Uterus (tissue), 4 donors: Measurements from ENCODE around the gene PPP2R5B. TPM values are rescaled to one million over a fixed set of nuclear protein-coding genes. Genes with fewer than 3 reads are reported as not detected.

Experiments used
- DNase-seq, 2 donors: peaks; one replicate each; pipeline ENCODE4 v3.0.0-alpha.2; 2019 to 2020
- H3K27ac ChIP-seq, 2 donors: fragments of 200-600 bp; sonication (generic); 1 replicate in 1 of 2; 2 replicates in 1 of 2; pipeline ENCODE4 v1.5.1; 2016 to 2018
- H3K27me3 ChIP-seq, 2 donors: fragments of 200-600 bp; sonication (generic); one replicate each; pipeline ENCODE4 v1.5.1; 2018 to 2019; ENCODE audit warnings: control low read depth in 1 of 2
- H3K36me3 ChIP-seq, 2 donors: fragments of 200-600 bp; sonication (generic); one replicate each; pipeline ENCODE4 v1.5.1; 2019; ENCODE audit warnings: control low read depth in 1 of 2
- H3K4me1 ChIP-seq, 2 donors: fragments of 200-600 bp; sonication (generic); one replicate each; pipeline ENCODE4 v1.5.1; 2018 to 2019; ENCODE audit warnings: control low read depth in 1 of 2
- H3K4me3 ChIP-seq, 2 donors: fragments of 200-600 bp; sonication (generic); 1 replicate in 1 of 2; 2 replicates in 1 of 2; pipeline ENCODE4 v1.5.1; 2018 to 2019; ENCODE audit warnings: mild to moderate bottlenecking in 1 of 2
- H3K9me3 ChIP-seq, 2 donors: fragments of 200-600 bp; sonication (generic); one replicate each; pipeline ENCODE4 v1.5.1; 2019; ENCODE audit warnings: control low read depth in 1 of 2
- POLR2A ChIP-seq, 2 donors: fragments of 450-650 bp; IDR thresholded peaks; one replicate each; pipeline ENCODE4 v1.6.1; 2016; ENCODE audit warnings: antibody characterized with exemption in 2 of 2, mild to moderate bottlenecking in 1 of 2, moderate library complexity in 1 of 2
- intact Hi-C: fragments of 100-400 bp; cut with DNase I; formaldehyde crosslinking; loops from one replicate; pipeline ENCODE4 v1.15.1; 2023; ENCODE audit warnings: low total_unique reads
- total RNA-seq, 4 donors: library from RNA; depleted of rRNA in 3 of 4; stranded (reverse); fragments of >200 nt in 3 of 4; gene quantifications; one replicate each; pipeline versions ENCODE4 v1.1.0 to v1.2.4, GENCODE V29; 2014 to 2023
- TF ChIP-seq, protein P1 (sequence below), 4 experiments: fragments of 200-600 bp in 2 of 4; fragments of 450-650 bp in 2 of 4; sonication (generic) in 2 of 4; IDR thresholded peaks; one replicate each; pipeline ENCODE4 v1.5.1; 2016 to 2019; ENCODE audit warnings: antibody characterized with exemption in 4 of 4, mild to moderate bottlenecking in 2 of 4, moderate library complexity in 1 of 4
- donor health status: DM: yes; HTN: yes; CAD: no.

Gene PPP2R5B
- total RNA-seq, 4 donors from 2014 or later = 6.7 to 23.4 (median 13.0) TPM

- Histone ChIP-seq H3K4me3 (no peak overlapping the region), H3K27me3 (no peaks in the 10 kb centered on the region), H3K9me3 (no peaks in the 10 kb centered on the region), H3K36me3 (no peaks in the 10 kb centered on the region), H3K4me1 (no peaks in the 10 kb centered on the region), H3K27ac (no peak overlapping the region)
- intact Hi-C loops = no loop called here
- DNase-seq = no peak
- TF ChIP-seq, protein P1, sequence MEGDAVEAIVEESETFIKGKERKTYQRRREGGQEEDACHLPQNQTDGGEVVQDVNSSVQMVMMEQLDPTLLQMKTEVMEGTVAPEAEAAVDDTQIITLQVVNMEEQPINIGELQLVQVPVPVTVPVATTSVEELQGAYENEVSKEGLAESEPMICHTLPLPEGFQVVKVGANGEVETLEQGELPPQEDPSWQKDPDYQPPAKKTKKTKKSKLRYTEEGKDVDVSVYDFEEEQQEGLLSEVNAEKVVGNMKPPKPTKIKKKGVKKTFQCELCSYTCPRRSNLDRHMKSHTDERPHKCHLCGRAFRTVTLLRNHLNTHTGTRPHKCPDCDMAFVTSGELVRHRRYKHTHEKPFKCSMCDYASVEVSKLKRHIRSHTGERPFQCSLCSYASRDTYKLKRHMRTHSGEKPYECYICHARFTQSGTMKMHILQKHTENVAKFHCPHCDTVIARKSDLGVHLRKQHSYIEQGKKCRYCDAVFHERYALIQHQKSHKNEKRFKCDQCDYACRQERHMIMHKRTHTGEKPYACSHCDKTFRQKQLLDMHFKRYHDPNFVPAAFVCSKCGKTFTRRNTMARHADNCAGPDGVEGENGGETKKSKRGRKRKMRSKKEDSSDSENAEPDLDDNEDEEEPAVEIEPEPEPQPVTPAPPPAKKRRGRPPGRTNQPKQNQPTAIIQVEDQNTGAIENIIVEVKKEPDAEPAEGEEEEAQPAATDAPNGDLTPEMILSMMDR (IDR thresholded peaks at IDR 0.05) = no peak
- no peak for TF ChIP-seq POLR2A (IDR thresholded peaks at IDR 0.05)
Observed at GRCh38 chr11:64896448-64897022, 28.0 kb upstream of the PPP2R5B start.

DNA sequence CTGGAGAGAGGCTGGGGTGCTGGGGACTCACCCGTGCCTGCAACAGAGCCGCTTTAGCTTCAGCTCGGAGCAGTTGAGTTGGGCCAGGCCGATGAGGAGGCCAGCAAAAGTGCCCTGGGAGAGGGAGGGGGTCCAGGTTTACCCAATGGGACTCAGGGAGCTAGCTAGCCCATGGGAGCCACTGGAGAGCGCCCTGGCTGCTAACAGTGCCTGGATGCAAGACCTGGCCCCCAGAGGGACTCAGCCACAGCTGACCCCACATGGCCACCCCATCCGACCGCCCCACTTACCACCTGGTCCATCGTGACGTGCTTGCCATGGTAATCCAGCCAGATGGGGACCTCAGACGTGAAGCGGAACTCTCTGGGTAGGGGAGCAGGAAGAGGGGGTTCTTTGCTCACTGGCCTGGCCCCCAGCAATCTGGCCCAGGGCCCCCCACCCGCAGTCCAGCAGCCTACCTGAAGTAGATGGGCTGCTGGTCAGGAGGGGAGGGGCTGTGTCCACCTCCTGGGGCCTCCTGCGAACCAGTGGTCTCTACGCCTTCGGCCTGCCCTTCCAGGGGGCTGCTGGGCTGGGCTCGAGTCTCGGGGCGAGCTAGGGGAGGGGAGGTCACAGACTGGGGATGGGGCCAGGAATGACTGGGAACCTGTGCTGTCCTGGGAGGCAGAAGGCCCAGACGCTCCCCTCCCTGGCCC lies 27.0 kb upstream of the PPP2R5B start:
- H3K27me3 ChIP-seq = no peaks in the 10 kb centered on the region
- H3K27ac ChIP-seq = no peak overlapping the region
- H3K4me3 ChIP-seq = no peak overlapping the region
- H3K9me3 ChIP-seq = no peaks in the 10 kb centered on the region
- H3K4me1 ChIP-seq = no peaks in the 10 kb centered on the region
- no peak for DNase-seq
- intact Hi-C loops = no loop called here
- no peak for TF ChIP-seq POLR2A (IDR thresholded peaks at IDR 0.05)
- TF ChIP-seq, protein P1 (IDR thresholded peaks at IDR 0.05) = no peak
- H3K36me3 ChIP-seq = no peaks in the 10 kb centered on the region

GRCh38 chr11:64898076-64898445 lies 26.4 kb upstream of the PPP2R5B start:
- Histone ChIP-seq H3K9me3 (no peaks in the 10 kb centered on the region), H3K4me3 (no peak overlapping the region), H3K27ac (no peak overlapping the region), H3K4me1 (no peaks in the 10 kb centered on the region), H3K27me3 (no peaks in the 10 kb centered on the region), H3K36me3 (no peaks in the 10 kb centered on the region)
- no peak for TF ChIP-seq POLR2A (IDR thresholded peaks at IDR 0.05)
- TF ChIP-seq, protein P1 (IDR thresholded peaks at IDR 0.05) = no peak
- no peak for DNase-seq
- intact Hi-C loops = no loop called here

DNA sequence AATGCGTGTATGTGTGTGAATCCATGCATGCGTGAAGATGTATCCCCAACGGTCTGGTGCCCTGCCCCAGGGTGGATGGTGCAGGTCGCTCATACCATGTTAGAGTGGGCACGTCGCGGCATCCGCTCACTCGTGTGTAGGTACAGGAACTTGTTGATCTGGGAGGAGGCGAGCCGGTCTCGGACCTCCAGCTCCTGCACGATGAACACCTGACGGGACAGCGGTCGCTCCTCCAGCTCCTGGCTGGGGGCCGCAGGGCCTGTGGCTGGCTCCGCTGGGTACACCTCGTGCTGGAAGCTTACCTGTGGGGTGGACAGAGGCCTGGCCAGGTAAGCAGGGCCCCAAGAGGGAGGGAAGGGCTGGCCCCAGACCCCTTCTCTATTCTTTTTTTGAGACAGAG lies 25.9 kb upstream of the PPP2R5B start:
- H3K36me3 ChIP-seq = no peaks in the 10 kb centered on the region
- intact Hi-C loops = no loop called here
- DNase-seq = no peak

GRCh38 chr11:64900263-64900678 lies 24.2 kb upstream of the PPP2R5B start:
- Histone ChIP-seq H3K4me1 (no peaks in the 10 kb centered on the region), H3K27ac (no peak overlapping the region), H3K4me3 (no peak overlapping the region), H3K36me3 (no peaks in the 10 kb centered on the region), H3K9me3 (no peaks in the 10 kb centered on the region), H3K27me3 (no peaks in the 10 kb centered on the region)
- TF ChIP-seq, protein P1 (IDR thresholded peaks at IDR 0.05) = no peak
- no peak for TF ChIP-seq POLR2A (IDR thresholded peaks at IDR 0.05)
- intact Hi-C loops = no loop called here
- no peak for DNase-seq

More for the DNA sequence above, 25.9 kb upstream of the PPP2R5B start:
- no peaks in the 10 kb centered on the region for H3K27me3 ChIP-seq
- H3K4me1 ChIP-seq = no peaks in the 10 kb centered on the region
- no peaks in the 10 kb centered on the region for H3K9me3 ChIP-seq
- H3K27ac ChIP-seq = no peak overlapping the region
- no peak overlapping the region for H3K4me3 ChIP-seq
- TF ChIP-seq, protein P1 (IDR thresholded peaks at IDR 0.05) = no peak
- TF ChIP-seq POLR2A (IDR thresholded peaks at IDR 0.05) = no peak
